ENCODE results near the gene ARVCF.

DNA sequence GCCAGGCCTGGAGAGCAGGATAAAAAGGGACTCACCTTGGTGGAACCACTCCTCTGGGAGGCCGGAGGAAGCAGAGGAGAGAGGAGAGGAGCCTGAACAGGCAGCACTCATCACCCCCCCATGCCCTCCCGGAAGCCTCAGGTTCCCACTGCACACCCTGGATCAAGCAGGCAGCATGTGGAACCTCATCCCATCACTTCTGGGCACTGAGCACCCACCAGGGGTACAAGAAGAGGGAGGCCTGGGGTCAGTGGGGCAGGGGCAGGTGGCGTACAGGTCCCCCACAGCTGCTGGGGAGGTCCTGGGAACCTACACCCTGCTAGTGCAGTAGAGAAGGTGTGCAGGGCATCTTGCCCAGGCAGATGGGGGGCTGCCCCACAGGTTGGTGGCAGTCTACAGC is 40.0 kb downstream of the ARVCF start:
- TF ChIP-seq, protein P1, sequence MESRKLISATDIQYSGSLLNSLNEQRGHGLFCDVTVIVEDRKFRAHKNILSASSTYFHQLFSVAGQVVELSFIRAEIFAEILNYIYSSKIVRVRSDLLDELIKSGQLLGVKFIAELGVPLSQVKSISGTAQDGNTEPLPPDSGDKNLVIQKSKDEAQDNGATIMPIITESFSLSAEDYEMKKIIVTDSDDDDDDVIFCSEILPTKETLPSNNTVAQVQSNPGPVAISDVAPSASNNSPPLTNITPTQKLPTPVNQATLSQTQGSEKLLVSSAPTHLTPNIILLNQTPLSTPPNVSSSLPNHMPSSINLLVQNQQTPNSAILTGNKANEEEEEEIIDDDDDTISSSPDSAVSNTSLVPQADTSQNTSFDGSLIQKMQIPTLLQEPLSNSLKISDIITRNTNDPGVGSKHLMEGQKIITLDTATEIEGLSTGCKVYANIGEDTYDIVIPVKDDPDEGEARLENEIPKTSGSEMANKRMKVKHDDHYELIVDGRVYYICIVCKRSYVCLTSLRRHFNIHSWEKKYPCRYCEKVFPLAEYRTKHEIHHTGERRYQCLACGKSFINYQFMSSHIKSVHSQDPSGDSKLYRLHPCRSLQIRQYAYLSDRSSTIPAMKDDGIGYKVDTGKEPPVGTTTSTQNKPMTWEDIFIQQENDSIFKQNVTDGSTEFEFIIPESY (IDR thresholded peaks at IDR 0.05; ENCODE audit: borderline replicate concordance, low read depth) = no peak
- TF ChIP-seq, protein P2, sequence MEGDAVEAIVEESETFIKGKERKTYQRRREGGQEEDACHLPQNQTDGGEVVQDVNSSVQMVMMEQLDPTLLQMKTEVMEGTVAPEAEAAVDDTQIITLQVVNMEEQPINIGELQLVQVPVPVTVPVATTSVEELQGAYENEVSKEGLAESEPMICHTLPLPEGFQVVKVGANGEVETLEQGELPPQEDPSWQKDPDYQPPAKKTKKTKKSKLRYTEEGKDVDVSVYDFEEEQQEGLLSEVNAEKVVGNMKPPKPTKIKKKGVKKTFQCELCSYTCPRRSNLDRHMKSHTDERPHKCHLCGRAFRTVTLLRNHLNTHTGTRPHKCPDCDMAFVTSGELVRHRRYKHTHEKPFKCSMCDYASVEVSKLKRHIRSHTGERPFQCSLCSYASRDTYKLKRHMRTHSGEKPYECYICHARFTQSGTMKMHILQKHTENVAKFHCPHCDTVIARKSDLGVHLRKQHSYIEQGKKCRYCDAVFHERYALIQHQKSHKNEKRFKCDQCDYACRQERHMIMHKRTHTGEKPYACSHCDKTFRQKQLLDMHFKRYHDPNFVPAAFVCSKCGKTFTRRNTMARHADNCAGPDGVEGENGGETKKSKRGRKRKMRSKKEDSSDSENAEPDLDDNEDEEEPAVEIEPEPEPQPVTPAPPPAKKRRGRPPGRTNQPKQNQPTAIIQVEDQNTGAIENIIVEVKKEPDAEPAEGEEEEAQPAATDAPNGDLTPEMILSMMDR (IDR thresholded peaks at IDR 0.05) = no peak
- TF ChIP-seq, protein P3, sequence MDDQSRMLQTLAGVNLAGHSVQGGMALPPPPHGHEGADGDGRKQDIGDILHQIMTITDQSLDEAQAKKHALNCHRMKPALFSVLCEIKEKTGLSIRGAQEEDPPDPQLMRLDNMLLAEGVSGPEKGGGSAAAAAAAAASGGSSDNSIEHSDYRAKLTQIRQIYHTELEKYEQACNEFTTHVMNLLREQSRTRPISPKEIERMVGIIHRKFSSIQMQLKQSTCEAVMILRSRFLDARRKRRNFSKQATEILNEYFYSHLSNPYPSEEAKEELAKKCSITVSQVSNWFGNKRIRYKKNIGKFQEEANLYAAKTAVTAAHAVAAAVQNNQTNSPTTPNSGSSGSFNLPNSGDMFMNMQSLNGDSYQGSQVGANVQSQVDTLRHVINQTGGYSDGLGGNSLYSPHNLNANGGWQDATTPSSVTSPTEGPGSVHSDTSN (IDR thresholded peaks at IDR 0.05) = no peak
- no peak for TF ChIP-seq EZH2phosphoT487 (IDR thresholded peaks at IDR 0.05; ENCODE audit: borderline replicate concordance, low read depth)
- no peak for TF ChIP-seq MXI1 (IDR thresholded peaks at IDR 0.05; ENCODE audit: low read depth, low read length)

Data from SK-N-SH (cell line).